Thoracic aorta (tissue), 2 donors: Measurements from ENCODE around the gene DNAJC3. TPM values are rescaled to one million over a fixed set of nuclear protein-coding genes. Genes with fewer than 3 reads are reported as not detected.

Experiments
- ATAC-seq: fragments of 150-250 bp; one replicate; pipeline ENCODE4 v1.8.0; 2017; ENCODE audit warnings: low read depth; ENCODE audit not compliant: insufficient number of reproducible peaks, low FRiP score
- DNase-seq: peaks from one replicate; pipeline ENCODE4 v3.0.0-alpha.2; 2020; ENCODE audit warnings: low spot score
- H3K27ac ChIP-seq, 2 donors: fragments of 200-600 bp; sonication (generic); 1 replicate in 1 of 2; 2 replicates in 1 of 2; pipeline ENCODE4 v1.5.1; 2016; ENCODE audit warnings: mild to moderate bottlenecking in 2 of 2, moderate library complexity in 2 of 2
- H3K27me3 ChIP-seq: fragments of 200-600 bp; sonication (generic); replicated peaks from 2 replicates; pipeline ENCODE4 v1.6.0; 2016; ENCODE audit warnings: mild to moderate bottlenecking; ENCODE audit not compliant: insufficient read depth
- H3K36me3 ChIP-seq: fragments of 200-600 bp; sonication (generic); one replicate; pipeline ENCODE4 v1.5.1; 2016
- H3K4me1 ChIP-seq, 2 donors: fragments of 200-600 bp; sonication (generic); 1 replicate in 1 of 2; 2 replicates in 1 of 2; pipeline versions ENCODE4 v1.5.1 to v1.6.0; 2016; ENCODE audit warnings: low read depth in 2 of 2, mild to moderate bottlenecking in 1 of 2; ENCODE audit not compliant: control insufficient read depth in 1 of 2
- H3K4me3 ChIP-seq: fragments of 200-600 bp; sonication (generic); 2 replicates; pipeline ENCODE4 v1.5.1; 2016; ENCODE audit warnings: mild to moderate bottlenecking
- H3K9me3 ChIP-seq: fragments of 200-600 bp; sonication (generic); 2 replicates; pipeline ENCODE4 v1.5.1; 2016
- CTCF ChIP-seq: fragments of 200-600 bp; sonication (generic); IDR thresholded peaks from one replicate; pipeline ENCODE4 v1.5.1; 2019; ENCODE audit warnings: antibody characterized with exemption
- total RNA-seq, 2 donors: library from RNA; depleted of rRNA; stranded (reverse); fragments of >200 nt; gene quantifications; one replicate each; pipeline versions ENCODE4 v1.1.0 to v1.2.3, GENCODE V29; 2016

DNAJC3 gene
- total RNA-seq, 2 donors from 2014 or later = 63.4 to 90.1 TPM

- H3K27ac ChIP-seq = no peak overlapping the region
- no peak for TF ChIP-seq CTCF
- DNase-seq (no peak), ATAC-seq (no peak)
- H3K27me3 ChIP-seq = no peaks in the 10 kb centered on the region
- H3K4me1 ChIP-seq = peaks cover 0 to 5% of the 10 kb centered on the region in 2 donors
- H3K9me3 ChIP-seq = no peaks in the 10 kb centered on the region
- H3K36me3 ChIP-seq = peaks cover 3% of the 10 kb centered on the region
- no peak overlapping the region for H3K4me3 ChIP-seq
These were observed 40.1 kb upstream of the DNAJC3 start for GRCh38 chr13:95636853-95637252.

DNA sequence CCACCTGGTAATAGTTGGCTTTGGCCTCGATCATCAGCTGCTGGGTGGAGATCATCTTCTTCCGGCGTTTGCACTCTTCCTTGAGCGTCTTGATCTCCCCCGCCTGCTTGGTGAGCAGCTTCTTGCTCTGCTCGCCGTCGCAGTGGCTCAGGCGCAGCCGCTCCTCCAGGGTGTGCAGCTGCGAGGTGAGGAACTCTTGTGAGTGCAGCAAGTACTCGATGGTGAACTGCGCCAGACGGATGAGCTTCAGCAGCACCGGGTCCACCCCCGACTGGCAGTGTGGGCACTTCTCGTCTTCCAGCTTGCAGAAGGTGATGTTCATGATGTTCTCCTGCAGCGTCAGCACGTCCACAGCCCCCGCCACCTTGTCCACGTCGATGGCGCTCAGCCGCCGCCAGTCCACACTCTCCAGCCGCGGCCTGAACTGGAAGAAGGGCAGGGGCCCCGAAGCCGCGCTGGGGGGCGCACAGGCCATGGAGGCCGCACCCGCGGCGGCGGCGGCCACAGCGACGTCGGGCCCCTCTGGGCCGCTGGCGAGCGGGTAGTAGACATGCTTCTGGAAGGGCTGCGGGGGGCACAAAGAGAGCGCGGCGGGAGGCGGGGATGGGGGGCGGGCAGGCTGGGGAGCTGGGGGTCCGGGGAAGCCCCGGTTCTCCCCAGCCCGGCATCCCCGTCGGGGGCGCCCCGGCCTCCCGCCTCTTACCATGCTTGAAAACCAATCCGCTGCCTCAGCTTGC, 35.5 kb upstream of the DNAJC3 start:
- Histone ChIP-seq H3K9me3 (no peaks in the 10 kb centered on the region), H3K4me3 (peak overlapping the region; percentile 77), H3K27me3 (no peaks in the 10 kb centered on the region), H3K27ac (no peak overlapping the region), H3K4me1 (peaks cover 9 to 21% of the 10 kb centered on the region in 2 donors), H3K36me3 (no peaks in the 10 kb centered on the region)
- DNase-seq = no peak
- TF ChIP-seq CTCF = no peak
- no peak for ATAC-seq

DNA sequence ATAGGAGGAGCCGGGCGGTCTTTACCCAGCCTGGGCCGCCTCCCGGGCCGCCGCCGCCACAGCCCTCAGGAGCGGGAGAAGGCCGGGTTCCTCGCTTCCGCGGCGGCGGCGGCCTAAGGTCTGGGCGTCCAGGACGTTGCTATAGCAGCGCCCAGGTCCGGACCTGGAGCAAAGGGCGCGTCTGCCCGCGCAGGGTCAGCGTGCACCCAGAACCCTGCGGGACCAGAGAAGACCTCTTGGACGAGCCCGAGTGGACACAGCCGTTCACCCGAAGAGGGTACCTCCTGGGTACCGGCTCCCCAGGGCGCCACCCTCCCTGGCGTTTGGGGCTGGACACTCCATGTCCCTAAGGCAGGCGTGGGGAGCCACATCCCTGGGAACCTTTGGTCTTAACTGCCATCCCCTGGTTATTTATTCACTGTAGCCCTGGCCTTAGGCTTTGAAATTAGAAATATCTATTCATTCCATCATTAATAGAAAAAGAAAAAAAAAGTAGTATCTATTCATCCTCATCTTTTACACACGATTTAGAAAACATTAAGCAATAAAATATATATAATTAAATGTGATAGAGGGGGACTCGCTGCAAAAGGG, 34.8 kb upstream of the DNAJC3 start:
- Histone ChIP-seq H3K27ac (no peak overlapping the region), H3K4me3 (peak overlapping the region; percentile 77), H3K36me3 (no peaks in the 10 kb centered on the region), H3K9me3 (no peaks in the 10 kb centered on the region), H3K27me3 (no peaks in the 10 kb centered on the region), H3K4me1 (peaks cover 9 to 21% of the 10 kb centered on the region in 2 donors)
- no peak for TF ChIP-seq CTCF
- ATAC-seq = no peak
- DNase-seq = no peak

DNA sequence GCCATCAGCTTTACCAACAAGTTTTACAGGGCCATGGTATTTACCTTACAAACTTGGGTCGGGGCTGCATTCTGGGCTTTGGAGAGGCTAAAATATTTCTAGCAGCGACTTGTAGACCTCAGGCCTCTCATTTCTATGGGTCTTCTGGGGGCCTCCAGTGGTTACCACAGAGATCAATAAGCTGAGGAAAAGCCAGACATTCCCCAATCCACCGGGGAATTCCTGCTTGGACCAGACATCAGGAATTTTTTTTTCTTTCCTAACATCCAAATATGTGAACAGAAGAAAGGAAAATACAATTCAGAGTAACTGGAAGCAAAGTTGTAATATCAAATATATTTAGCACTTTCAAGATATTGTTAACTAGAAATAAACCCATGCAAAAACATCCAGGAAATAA, 33.9 kb upstream of the DNAJC3 start:
- Histone ChIP-seq H3K9me3 (no peaks in the 10 kb centered on the region), H3K27me3 (no peaks in the 10 kb centered on the region), H3K36me3 (no peaks in the 10 kb centered on the region), H3K4me3 (peak overlapping the region; percentile 87), H3K4me1 (peaks cover 9 to 21% of the 10 kb centered on the region in 2 donors), H3K27ac (no peak overlapping the region)
- ATAC-seq = no peak
- TF ChIP-seq CTCF = no peak
- DNase-seq = no peak

- Histone ChIP-seq H3K36me3 (no peaks in the 10 kb centered on the region), H3K27ac (peak overlapping the region; percentile 59 to 63), H3K27me3 (no peaks in the 10 kb centered on the region), H3K4me1 (peaks cover 9 to 21% of the 10 kb centered on the region in 2 donors), H3K9me3 (no peaks in the 10 kb centered on the region), H3K4me3 (peak overlapping the region; percentile 87)
- no peak for ATAC-seq
- no peak for TF ChIP-seq CTCF
- DNase-seq = no peak
These were observed 33.4 kb upstream of the DNAJC3 start for GRCh38 chr13:95643571-95643935.
